Pancreas (tissue), 10 donors: ENCODE results near the gene SLK. TPM values are rescaled to one million over a fixed set of nuclear protein-coding genes. Genes with fewer than 3 reads are reported as not detected.

Source experiments
- ATAC-seq, 4 donors: fragments of 200-7000 bp; cut with Tn5 transposase; one replicate each; pipeline versions ENCODE4 v1.8.0 to v1.9.1; 2020; ENCODE audit warnings: mild to moderate bottlenecking in 4 of 4, moderate library complexity in 4 of 4
- DNase-seq, 6 donors: peaks; one replicate each; pipeline ENCODE4 v3.0.0-alpha.2; 2020
- FAIRE-seq: peaks from 2 replicates; lab custom pipeline; 2012; peaks lifted over from hg19 to GRCh38; lab: Jason Lieb, UNC
- H3K27ac ChIP-seq, 4 donors: fragments of 200-600 bp; sonication (generic); 1 replicate in 3 of 4; 2 replicates in 1 of 4; pipeline versions ENCODE4 v1.5.0 to v1.8.0; 2020
- H3K27me3 ChIP-seq, 4 donors: fragments of 200-600 bp; one replicate each; pipeline ENCODE4 v1.8.0; 2021
- H3K36me3 ChIP-seq, 3 donors: fragments of 200-600 bp; sonication (generic) in 1 of 3; one replicate each; pipeline versions ENCODE4 v1.5.0 to v1.8.0; 2020 to 2021
- H3K4me1 ChIP-seq, 3 donors: fragments of 200-600 bp; one replicate each; pipeline ENCODE4 v1.8.0; 2021
- H3K4me3 ChIP-seq, 4 donors: fragments of 200-600 bp; sonication (generic) in 2 of 4; one replicate each; pipeline versions ENCODE4 v1.5.0 to v1.8.0; 2020 to 2021
- H3K9me3 ChIP-seq, 4 donors: fragments of 200-600 bp; one replicate each; pipeline ENCODE4 v1.8.0; 2021
- WGBS, 2 donors: extraction: QIAGEN DNeasy Blood & Tissue Kit; methylation state at CpG; one replicate each; pipeline ENCODE4 v1.1.7; 2013; 5-methylcytosine and 5-hydroxymethylcytosine counted together
- intact Hi-C, 3 donors: fragments of 100-400 bp; cut with DNase I; formaldehyde crosslinking; loops; one replicate each; pipeline versions ENCODE4 v1.11.1 to v1.14.2; 2022
- polyA plus RNA-seq, 2 donors: library from polyadenylated mRNA; stranded (reverse); fragments of 200-250 nt; gene quantifications; one replicate each; pipeline ENCODE4 v1.2.3, GENCODE V29; 2013
- total RNA-seq, 6 donors: library from RNA; stranded (reverse); fragmentation: NEBNext Ultra II Directional in 4 of 6; extraction: Animal tissue kit (Norgen Biotek cat#: 25700) in 4 of 6; gene quantifications; one replicate each; pipeline versions ENCODE4 v1.2.1 to v1.2.4, GENCODE V29; 2021 to 2023
- TF ChIP-seq, protein P1 (sequence below), 4 donors: fragments of 200-600 bp; sonication (generic) in 3 of 4; IDR thresholded peaks; one replicate each; pipeline versions ENCODE4 v1.5.0 to v1.8.0; 2021; ENCODE audit warnings: antibody characterized with exemption in 4 of 4
- donor health status: healthy with polysubstance abuse.
- donor health status: DM: no; HTN: no; CAD: no; lungs with moderate emphysema.
- donor health status: DM: no; HTN: no; CAD: no.
- donor health status: control.
- donor health status: control.
- donor health status: Bipolar disorder and iron deficiency.
- donor health status: DM: yes; HTN: yes; CAD: no.
- donor health status: DM: no; HTN: no; CAD: no.
- donor health status: DM: no; HTN: no; CAD: no.
- donor health status: DM: yes; HTN: yes; CAD: no.

Gene SLK
- total and polyA plus RNA-seq, 8 donors = 6.0 to 20.1 (median 13.4) TPM

- TF ChIP-seq, protein P1, sequence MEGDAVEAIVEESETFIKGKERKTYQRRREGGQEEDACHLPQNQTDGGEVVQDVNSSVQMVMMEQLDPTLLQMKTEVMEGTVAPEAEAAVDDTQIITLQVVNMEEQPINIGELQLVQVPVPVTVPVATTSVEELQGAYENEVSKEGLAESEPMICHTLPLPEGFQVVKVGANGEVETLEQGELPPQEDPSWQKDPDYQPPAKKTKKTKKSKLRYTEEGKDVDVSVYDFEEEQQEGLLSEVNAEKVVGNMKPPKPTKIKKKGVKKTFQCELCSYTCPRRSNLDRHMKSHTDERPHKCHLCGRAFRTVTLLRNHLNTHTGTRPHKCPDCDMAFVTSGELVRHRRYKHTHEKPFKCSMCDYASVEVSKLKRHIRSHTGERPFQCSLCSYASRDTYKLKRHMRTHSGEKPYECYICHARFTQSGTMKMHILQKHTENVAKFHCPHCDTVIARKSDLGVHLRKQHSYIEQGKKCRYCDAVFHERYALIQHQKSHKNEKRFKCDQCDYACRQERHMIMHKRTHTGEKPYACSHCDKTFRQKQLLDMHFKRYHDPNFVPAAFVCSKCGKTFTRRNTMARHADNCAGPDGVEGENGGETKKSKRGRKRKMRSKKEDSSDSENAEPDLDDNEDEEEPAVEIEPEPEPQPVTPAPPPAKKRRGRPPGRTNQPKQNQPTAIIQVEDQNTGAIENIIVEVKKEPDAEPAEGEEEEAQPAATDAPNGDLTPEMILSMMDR (IDR thresholded peaks at IDR 0.05) = no peak
- H3K27ac ChIP-seq = no peak overlapping the region
- FAIRE-seq = no peak
- H3K27me3 ChIP-seq = no peaks in the 10 kb centered on the region
- H3K4me3 ChIP-seq = peak overlapping the region in 3 of 4 donors; percentile 76 to 88 (median 79)
- H3K9me3 ChIP-seq = no peaks in the 10 kb centered on the region
- peaks cover 16 to 32% (median 20%) of the 10 kb centered on the region in 3 donors for H3K4me1 ChIP-seq
- 18 to 23% methylated on average over 2 of the region's 2 CpGs for WGBS, 2 donors
- intact Hi-C loops = no loop called here
- H3K36me3 ChIP-seq = no peaks in the 10 kb centered on the region
- DNase-seq = no peak
- ATAC-seq = no peak
Measured at GRCh38 chr10:103969857-103970627, 3.1 kb downstream of the SLK start.

DNA sequence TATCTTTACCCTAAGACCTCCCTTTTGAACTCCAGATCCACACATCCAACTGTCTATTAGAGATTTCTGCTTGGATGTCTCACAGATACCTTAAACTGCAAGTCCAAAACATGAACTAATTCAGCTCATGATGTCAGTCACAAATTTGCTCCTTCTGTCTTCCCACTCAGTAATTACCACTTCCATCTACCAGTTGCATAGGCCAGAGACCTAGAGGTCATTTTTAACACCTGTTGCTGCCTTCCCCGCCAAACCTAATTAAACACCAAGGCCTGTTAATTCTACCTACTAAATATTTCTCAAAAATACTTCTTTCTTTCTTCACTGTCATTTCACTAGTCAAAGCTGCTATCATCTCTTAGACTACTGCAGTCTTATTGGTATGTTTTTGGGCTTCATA is 8.2 kb downstream of the SLK start:
- intact Hi-C loops = no loop called here
- Histone ChIP-seq H3K9me3 (no peaks in the 10 kb centered on the region), H3K36me3 (no peaks in the 10 kb centered on the region), H3K4me1 (peaks cover 16 to 24% (median 18%) of the 10 kb centered on the region in 3 donors), H3K27me3 (no peaks in the 10 kb centered on the region), H3K4me3 (no peak overlapping the region), H3K27ac (no peak overlapping the region)
- 89 to 94% methylated on average over 1 of the region's 1 CpG for WGBS, 2 donors
- TF ChIP-seq, protein P1 (IDR thresholded peaks at IDR 0.05) = no peak
- DNase-seq = no peak
- ATAC-seq = no peak
- FAIRE-seq = no peak

GRCh38 chr10:103977204-103977603 is 10.3 kb downstream of the SLK start:
- Histone ChIP-seq H3K4me3 (no peak overlapping the region), H3K27me3 (no peaks in the 10 kb centered on the region), H3K27ac (no peak overlapping the region), H3K4me1 (peaks cover 7 to 18% (median 11%) of the 10 kb centered on the region in 3 donors), H3K36me3 (no peaks in the 10 kb centered on the region), H3K9me3 (no peaks in the 10 kb centered on the region)
- intact Hi-C loops = no loop called here
- no peak for DNase-seq
- WGBS, 2 donors = 91 to 95% methylated on average over 2 of the region's 2 CpGs
- no peak for FAIRE-seq
- TF ChIP-seq, protein P1 (IDR thresholded peaks at IDR 0.05) = no peak
- peak in 1 of 4 donors; percentile 38 for ATAC-seq

DNA sequence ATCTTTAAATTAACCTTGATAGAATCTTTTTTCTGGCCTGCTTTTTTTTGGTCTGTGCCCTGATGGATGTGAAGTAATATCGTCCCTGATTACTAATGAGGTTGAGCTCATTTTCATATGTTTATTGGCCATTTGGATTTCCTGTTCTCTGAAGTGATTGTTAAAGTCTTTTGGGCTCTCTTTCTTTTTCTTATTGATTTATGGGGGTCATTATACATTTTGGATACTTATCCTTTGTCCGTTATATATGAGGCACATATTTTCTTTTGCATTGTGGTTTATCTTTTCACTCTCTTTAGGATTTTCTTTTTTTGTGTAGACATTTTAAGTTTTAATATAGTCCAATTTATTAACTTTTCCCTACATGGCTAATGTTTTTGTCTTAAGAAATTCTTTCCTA is 12.6 kb downstream of the SLK start:
- FAIRE-seq (no peak), DNase-seq (no peak), ATAC-seq (no peak)
- Histone ChIP-seq H3K36me3 (no peaks in the 10 kb centered on the region), H3K4me3 (no peak overlapping the region), H3K4me1 (peaks cover 3 to 18% (median 11%) of the 10 kb centered on the region in 3 donors), H3K27ac (no peak overlapping the region), H3K27me3 (no peaks in the 10 kb centered on the region), H3K9me3 (no peaks in the 10 kb centered on the region)
- intact Hi-C loops = no loop called here
- TF ChIP-seq, protein P1 (IDR thresholded peaks at IDR 0.05) = no peak
- WGBS, 2 donors = 91 to 94% methylated on average over 2 of the region's 2 CpGs

GRCh38 chr10:103980288-103980906 is 13.5 kb downstream of the SLK start:
- WGBS, 2 donors = 55 to 58% methylated on average over 6 of the region's 6 CpGs
- FAIRE-seq (no peak), ATAC-seq (no peak), DNase-seq (no peak)
- no peak overlapping the region for H3K27ac ChIP-seq
- H3K9me3 ChIP-seq = no peaks in the 10 kb centered on the region
- H3K4me3 ChIP-seq = no peak overlapping the region
- peaks cover 3 to 18% (median 11%) of the 10 kb centered on the region in 3 donors for H3K4me1 ChIP-seq
- no peaks in the 10 kb centered on the region for H3K36me3 ChIP-seq
- TF ChIP-seq, protein P1 (IDR thresholded peaks at IDR 0.05) = no peak
- no peaks in the 10 kb centered on the region for H3K27me3 ChIP-seq
- intact Hi-C loops = no loop called here
